NCI-H2171 treated with DMSO at 0.1 percent for 48 hours (cell line): ENCODE data around the gene ASB5.
A peak's percentile ranks its signal among the peaks of the same experiment; 100 is the strongest.

Experiments used
- DNase-seq: peaks from one replicate; lab custom pipeline; 2025; lab: John Stamatoyannopoulos, UW

ASB5 gene

DNA sequence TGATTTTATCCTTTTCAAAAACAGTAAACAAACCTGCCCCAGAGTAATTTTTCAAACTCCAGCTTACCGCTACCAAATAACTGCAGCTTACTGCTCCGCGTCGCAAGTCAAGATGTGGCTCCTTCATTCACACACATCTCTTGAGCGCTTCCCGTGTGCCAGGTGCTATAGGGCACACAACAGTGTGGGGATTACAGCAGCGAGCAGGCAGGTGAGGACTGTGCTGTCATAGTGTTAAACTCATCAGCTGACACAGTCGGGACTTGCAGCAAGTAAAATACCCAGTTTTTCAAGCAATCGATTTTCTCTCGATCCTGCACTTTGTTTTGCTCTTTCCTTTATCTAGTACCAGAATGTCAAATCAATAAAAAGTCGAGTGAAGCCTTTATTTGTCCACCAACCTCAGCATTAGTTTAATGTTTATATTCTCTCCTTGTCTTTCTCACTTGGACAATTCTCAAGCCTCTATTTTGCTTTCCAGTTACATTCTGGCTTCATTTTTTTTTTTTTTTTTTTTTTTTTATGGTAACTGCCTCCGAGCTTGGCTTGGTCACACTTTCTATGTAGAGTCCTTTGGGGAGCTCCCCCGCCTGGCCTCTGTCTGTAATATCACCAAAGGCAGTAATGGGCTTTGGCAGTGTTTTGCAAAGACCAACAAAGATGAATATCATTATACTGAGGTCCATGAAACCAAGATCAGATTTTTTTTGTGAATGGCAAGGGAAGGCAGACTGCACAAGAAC is 8.3 kb upstream of the ASB5 start:
- DNase-seq, result peak; percentile 35

- no peak for DNase-seq
Measured at GRCh38 chr4:176276710-176277109, 7.7 kb upstream of the ASB5 start.

- DNase-seq, result no peak
Measured at GRCh38 chr4:176274441-176274840, 5.4 kb upstream of the ASB5 start.

DNA sequence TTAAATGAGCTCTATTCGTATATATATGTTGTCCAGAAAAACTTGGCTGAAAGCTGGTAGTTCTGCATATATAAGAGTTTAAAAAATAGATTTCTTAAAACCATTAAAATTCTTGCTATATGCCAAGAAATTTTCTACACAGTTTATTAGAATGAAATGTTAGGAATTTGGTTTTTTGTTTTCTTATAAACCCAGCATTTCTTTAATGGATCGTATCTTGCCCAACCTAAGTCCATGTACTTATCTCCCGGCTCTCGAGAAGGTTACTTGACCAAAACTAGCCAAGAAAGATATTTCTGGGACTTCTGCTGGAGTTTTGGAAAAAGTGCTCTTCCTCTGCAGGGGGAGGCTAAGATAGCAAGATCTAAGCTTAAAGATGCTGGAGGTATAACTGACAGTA is 4.7 kb upstream of the ASB5 start:
- DNase-seq, result no peak

DNA sequence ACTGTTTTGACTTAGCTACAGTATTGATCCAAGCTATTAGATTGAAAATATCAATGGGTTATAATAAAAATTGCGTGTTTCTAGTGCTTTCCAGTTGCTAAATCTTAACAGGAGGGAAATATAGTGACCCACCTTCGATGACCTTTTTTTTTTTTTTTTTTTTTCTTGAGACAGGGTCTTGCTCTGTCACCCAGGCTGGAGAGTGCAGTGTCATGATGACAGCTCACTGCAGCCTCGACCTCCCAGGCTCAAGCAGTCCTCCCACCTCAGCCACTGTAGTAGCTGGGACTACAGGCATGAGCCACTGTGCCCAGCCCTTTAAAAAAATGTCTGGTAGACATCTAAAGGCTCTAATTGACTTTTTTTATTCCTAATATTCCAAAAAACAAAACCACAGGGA is 3.8 kb upstream of the ASB5 start:
- DNase-seq, result no peak

GRCh38 chr4:176271749-176272148 is 2.7 kb upstream of the ASB5 start:
- no peak for DNase-seq

- peak; percentile 73 for DNase-seq
Measured at GRCh38 chr4:176270669-176271068, 1.6 kb upstream of the ASB5 start.

GRCh38 chr4:176266026-176266425 is 3.0 kb downstream of the ASB5 start:
- no peak for DNase-seq

GRCh38 chr4:176262243-176262642 is 6.8 kb downstream of the ASB5 start:
- no peak for DNase-seq

- no peak for DNase-seq
Measured at GRCh38 chr4:176261481-176261880, 7.5 kb downstream of the ASB5 start.

DNA sequence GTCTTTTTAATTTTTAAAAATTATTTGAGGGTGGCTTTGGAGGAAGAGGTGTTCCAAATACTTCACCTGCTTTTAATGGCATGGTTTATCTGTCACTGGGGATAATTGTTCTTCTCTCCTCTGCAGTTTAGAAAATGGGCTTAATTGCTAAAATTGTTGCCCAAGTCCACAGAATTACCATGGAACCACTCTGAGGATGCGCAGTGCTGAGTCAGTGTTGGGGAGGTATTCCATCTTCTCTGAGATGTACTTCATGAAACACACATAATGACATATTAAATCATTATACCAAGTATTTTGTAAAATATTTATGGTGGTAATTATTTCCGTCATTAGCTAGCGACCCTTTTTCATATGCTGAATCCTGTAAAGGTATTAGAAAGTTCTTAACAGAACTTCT is 8.0 kb downstream of the ASB5 start:
- DNase-seq, result no peak

DNA sequence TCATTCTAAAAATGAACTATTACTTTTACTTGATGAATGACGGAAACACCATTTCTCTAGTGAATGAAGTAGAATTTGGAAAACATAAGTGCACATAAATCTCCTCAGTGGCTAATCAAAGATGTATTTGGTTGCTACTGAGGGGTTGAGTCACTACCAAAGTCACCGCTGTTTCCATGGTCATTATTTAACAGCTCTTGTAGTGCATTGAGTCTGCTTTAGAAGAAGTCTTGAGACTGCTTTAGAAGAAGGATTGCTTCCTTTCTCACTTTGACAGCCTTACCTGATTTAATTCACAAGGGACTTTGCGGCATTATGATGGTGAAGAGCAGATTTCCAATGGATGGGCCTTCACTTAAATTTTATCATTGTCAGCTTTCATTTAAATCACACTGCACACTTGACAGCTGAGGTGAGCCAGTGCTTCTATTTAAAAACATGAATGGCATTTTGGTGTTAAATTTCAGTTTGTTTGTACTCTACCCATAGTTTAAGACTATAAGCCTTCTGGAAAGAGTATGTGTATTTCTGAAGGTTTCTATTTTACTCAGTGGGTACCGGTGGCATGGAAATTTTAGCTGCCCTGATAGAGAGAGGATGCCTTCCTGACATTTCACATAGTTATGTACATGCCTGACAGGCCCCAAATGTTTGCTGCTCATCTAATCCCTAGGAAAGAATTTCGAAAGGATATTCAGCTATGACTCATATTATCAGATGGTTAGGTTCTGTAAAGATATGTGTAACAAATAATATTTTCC is 9.5 kb downstream of the ASB5 start:
- DNase-seq, result no peak

- DNase-seq, result no peak
Measured at GRCh38 chr4:176258135-176258534, 10.9 kb downstream of the ASB5 start.

DNA sequence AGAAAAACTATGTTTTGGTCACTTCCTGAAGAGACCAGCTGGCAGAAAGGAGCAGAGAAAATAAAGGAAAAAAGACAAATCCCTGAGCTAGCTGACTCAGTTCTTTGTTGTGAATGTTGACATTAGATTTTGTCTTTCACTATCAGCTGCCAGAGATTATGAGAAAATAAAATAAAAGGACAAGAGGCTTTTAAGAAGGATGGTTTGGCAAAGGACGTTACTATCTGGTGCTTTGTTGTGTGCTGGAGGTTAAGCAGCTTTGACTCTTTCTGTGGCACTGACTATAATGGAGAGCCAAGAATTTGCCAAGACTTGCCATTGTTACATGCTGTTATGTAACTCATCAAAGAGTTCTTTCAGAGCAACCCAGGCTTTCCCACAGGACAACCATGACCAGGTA is 12.1 kb downstream of the ASB5 start:
- no peak for DNase-seq

DNA sequence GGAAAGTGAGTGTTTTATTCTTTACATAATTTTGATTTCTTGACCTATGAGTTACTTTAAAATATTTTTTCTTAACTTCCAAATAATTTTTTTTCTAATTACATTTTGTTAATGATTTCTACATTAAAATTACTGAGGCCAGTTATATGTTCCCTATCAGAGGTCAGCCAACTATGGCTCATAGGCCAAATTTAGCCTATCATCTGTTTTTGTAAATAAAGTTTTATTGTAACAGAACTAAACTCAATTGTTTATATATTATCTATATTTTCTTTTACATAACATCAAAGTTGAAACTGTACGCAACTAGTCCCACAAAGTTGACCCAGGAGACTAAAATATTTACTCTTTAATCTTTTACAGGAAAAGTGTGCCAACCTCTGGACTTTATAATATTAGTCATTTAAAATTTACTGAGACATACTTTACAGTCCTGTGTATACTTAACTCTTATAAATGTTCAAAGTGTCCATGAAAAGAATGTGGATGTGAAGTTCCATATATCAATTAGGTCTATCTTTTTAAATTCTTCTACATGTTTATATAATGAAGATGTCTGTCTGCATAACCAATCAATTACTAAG is 26.2 kb downstream of the ASB5 start:
- DNase-seq, result no peak

DNA sequence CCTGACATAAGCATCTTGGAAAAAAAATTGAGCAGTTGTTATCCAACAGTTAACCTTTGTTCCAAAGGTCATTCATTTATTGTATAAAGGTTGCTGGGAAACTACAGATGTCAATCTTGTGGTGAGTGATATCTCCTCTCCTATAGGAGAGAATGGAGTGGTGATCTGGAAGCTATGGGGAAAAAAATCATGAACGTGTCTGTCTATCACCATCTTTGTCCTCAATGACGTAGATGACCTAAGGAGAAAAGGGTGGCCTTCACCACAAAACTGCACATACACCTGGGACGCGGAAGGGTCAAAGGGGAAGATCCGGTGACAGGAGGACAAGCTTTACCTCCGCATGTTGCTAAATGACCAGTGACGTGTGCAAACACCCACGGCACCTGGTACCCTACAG is 27.3 kb downstream of the ASB5 start:
- no peak for DNase-seq

GRCh38 chr4:176238826-176239225 is 30.2 kb downstream of the ASB5 start:
- peak; percentile 84 for DNase-seq

GRCh38 chr4:176238157-176238610 is 30.8 kb downstream of the ASB5 start:
- peak; percentile 77 for DNase-seq

DNA sequence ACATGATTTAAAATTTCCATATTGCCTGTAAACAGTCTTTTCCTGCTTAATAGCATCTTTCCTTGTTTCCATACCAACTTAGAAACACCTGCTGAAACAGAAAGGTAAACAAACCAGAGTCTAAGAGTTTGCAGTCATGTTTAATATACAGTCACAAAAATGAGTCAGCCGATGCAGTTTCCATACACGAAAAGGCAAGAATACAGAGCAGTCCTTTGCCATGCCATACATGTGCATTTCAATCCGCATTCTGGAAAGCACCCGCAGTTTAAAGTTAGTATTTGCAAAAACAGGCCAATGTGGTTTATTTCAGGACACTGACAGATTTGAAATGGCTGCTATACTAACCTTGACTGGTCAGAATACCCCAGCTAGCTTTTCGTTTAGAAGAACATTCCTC is 32.1 kb downstream of the ASB5 start:
- no peak for DNase-seq

DNA sequence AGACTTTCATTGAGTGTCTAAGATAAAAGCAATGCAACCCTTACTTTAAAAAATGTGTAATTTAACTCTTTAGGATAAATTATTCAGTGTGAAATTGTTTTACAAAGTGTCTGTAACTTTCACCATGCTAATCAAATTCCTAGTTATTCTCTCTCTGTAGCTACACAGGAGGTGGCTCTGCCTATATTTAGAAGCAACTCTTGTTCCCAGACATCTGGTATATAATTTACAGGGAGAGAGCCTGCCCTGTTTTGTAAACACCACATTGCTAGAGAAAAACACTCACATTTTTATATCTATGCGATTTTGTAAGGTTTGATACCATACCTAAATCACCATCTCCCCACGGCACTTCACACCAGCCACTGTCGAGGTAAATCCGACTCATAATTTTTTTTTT is 38.2 kb downstream of the ASB5 start:
- DNase-seq, result peak; percentile 70

DNA sequence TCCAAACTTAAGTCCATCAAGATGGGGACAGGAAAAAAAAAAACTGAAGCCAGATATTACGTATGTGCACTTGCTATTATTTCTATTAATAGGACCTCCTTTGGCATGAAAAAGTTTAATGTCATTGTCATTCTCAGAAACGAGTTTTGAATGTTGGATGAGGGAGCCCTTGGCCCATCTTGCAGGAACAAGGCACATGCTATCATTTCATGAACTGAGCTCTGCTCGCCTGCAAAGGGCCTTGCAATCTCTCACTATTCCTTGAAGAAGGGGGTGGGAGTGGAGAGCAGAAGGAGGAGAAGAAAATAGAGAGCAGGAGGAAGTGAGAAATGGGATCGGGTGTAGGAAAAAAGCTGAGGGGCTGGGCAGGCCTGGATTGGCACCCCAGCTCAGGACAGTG is 39.4 kb downstream of the ASB5 start:
- no peak for DNase-seq

DNA sequence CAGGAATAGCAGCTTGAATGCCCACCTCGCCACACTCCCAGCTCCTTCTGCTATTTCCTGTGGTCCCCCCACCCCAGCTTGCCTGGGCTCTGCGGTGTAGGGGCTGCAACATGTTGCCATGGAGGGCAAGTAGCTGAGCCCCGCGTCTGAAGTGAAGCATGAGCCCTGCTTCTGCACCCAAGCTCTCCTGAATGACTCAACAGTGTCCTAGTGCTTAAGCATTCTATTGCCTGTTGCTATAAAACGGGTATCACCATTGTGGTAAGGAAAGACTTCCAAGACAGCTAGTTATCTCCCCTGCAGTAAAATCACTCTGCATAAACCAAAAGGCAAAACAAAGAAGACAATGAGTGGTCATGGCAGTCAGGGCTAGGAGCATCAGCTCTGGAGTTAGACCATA is 42.3 kb downstream of the ASB5 start:
- DNase-seq, result no peak

DNA sequence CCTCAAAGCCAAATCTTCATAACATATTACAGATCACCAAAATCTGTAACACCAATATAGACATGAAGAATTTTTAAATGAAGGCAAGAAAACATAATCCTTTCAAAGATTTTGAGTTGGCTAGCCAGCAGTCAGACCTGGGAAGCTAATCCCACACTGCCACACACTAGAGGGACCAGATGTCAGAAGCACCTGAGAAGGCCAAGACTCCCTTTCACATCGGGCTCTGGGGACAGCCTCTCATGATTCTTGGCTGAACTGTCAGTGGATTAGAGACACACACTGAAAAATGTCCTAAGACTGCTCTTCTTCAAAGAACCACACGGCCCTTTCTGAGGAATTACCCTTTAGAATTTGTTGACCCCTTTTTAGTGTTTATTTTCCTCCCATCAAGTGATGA is 45.5 kb downstream of the ASB5 start:
- DNase-seq, result peak; percentile 51
